Daoy (cell line): ENCODE measurements around the gene FBXO28. TPM values are rescaled to one million over a fixed set of nuclear protein-coding genes. Genes with fewer than 3 reads are reported as not detected.
A peak's percentile ranks its signal among the peaks of the same experiment; 100 is the strongest.

ENCODE experiments used
- DNase-seq: peaks from one replicate; pipeline ENCODE4 v3.0.0-alpha.2; 2015; ENCODE audit warnings: low read depth
- total RNA-seq: library from RNA; depleted of rRNA; stranded (reverse); fragments of >200 nt; shearing (Covaris generic); gene quantifications from 2 replicates; pipeline ENCODE4 v1.2.3, GENCODE V29; 2014

FBXO28 gene
- total RNA-seq, 1 experiment from 2014 or later: 32.1 TPM

DNA sequence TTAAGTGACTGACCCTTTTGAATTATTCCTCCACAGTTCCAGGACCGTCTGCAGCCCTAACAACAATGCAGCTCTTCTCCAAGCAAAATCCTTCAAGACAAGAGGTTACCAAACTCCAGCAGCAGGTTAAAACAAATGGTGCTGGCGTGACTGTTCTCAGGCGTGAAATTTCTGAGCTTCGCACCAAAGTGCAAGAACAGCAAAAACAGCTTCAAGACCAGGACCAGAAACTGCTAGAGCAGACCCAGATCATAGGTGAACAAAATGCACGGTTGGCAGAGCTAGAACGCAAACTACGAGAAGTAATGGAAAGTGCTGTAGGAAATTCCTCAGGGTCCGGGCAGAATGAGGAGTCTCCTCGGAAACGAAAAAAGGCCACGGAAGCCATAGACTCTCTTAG is 43.4 kb downstream of the FBXO28 start:
- DNase-seq: no peak

DNA sequence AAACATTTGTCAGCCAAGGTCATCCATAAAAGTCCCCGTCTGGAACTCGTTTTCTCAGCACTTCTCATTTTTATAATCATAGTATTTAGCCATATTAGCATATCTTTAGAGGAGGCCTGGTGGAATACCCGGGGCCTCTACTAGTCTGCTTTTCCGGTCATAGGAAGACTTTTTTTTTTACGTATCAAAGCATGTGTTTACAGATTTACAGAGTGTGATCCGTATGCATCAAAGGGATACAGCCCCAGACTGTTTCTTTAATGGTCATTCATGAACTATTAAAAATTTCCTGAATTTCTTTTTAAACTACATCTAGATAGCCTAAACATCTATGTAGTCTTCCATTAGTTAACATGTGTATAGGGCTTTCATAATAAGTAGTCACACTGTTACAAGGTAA is 45.6 kb downstream of the FBXO28 start:
- DNase-seq: no peak

DNA sequence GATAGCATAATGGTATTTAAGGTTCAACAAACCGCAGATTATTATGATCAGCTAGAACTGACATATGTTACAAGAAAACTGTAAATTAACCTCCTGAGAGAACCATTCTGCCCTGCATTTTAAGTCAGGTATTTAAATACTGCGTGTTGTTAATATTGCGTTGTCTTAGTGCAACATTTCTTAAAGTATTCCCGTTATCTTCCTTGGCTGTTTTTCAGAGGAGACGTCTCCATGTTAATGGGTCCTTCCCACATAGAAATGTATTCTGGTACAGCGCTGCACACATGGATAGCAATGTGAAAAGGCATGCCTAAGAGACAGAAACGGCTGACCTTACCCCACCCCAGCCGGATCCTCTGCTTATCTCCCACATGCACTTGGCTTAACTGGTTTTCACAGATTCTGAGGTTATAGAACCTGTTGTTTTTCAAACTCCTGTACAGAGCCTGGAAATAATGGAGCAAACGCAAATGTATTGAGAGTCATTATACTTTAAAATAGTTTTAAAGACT is 46.3 kb downstream of the FBXO28 start:
- DNase-seq: no peak

DNA sequence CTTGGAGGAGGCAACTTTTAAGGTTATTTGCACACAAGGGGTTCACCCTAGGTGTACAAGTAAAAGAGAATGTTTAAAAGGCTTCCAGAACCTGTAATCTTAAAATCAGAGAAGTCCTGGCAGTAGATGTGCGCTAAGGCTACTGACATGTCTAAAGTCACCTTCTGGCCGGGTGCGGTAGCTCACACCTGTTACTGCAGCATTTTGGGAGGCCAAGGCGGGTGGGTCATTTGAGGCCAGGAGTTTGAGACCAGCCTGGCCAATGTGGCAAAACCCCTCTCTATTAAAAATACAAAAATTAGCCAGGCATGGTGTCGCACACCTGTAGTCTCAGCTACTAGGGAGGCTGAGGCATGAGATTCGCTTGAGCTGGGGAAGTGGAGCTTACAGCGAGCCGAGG is 48.9 kb downstream of the FBXO28 start:
- DNase-seq: no peak

DNA sequence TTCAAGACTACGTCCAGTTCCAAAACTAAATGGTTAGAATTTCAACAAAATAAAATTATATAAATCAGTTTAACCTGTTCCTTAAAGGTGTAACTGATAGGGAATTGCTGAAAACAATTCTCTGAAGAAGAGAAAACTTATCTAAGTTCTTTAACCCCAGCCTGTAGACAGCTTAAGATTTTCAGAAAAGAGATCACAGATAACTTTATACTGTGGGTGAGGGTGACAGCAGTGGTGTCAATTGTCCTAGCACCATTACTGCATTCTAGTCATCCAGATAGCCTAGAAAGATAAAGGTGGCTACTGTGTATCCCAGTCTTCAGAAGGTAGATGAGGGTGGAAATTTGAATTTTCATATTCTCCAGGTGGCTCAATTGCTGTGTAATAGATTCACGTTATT is 49.4 kb downstream of the FBXO28 start:
- no peak for DNase-seq

DNA sequence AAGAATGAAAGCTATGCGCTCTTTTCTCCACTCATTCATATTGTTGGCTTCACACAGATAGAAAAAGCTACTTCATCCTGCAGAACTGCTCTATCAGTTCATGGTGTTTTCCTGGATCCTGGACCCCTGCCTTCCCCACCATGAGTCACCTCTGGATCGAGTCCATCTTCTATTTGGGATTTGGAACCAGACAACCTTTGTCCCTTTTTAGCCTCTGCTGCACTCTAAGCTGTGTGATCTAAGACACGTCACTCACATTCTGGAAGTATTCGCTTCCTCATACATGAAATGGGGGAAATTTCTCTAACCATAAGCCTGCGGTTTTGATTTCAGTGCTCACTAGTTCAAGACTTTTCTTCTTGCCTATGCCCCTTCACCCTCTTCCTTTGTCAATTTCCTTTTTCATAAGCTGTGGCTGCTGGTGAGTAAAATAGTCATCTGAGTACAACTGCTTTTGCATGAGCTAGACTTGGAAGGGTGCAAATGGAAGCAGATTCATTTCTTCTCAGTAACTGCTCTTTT is 55.0 kb downstream of the FBXO28 start:
- DNase-seq: peak; percentile 94

DNA sequence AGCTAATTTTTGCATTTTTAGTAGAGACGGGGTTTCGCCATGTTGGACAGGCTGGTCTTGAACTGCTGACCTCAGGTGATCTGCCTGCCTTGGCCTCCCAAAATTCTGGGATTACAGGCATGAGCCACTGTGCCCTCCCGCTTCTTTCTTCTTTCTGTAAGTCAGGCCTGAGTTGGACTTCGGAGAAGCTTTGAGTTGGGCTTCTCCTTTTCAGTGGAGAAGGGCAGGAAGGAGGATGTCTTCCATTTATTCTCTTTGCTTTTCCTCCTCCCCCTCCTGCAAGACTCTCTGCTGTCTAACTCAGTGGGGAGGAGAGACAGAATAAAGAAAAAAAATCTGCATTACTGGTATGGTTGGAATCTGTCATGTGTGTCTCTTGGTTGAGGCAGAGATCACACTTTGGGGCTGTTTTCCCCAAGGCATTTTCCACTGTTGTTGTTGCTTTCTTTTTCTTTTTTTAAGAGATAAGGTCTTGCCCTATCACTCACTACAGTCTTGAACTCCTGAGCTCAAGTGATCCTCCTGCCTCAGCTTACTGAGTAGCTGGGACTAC is 55.9 kb downstream of the FBXO28 start:
- no peak for DNase-seq

DNA sequence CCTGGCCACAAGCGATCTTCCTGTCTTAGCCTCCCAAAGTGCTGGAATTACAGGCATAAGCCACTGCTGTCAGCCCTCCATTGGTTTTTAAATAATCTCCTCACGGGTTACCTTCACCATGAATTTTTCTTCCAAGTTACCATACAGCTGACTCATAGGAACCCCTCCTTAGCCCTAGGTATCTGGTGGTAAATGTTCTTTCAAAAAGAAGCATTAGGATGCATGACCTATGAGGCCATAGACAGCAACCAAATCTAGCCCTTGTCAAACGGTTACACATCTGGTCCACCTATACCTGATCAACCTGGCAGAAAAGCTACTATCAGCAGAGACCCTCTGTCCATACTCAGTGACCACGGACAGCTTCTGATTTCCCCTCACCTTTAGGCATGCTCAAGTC is 56.4 kb downstream of the FBXO28 start:
- no peak for DNase-seq

DNA sequence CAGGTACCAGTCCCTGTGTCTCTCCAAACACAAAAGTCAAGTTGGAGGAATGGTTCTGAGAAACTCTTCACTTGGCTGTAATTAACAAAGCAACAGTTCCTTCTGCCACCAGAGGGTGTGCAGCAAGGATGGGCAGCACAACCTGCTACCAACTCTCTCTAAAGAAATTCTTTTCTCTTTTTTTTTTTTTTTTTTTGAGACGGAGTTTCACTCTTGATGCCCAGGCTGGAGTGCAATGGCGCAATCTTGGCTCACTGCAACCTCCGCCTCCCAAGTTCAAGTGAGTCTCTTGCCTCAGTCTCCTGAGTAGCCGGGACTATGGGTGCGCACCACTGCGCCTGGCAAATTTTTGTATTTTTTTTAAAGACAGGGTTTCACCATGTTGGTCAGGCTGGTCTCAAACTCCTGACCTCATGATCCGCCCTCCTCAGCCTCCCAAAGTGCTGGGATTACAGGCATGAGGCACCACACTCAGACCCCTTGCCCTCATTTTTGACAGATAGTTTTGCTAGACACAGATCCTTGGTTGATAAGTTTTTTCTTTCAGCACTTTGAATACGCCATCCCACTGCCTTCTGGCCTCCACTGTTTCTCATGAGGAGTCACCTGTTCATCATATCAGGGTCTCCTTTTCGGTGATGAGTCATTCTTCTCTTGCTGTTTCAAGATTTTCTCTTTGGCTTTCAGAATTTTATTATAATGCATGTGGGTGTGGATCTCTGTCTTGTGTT is 57.0 kb downstream of the FBXO28 start:
- no peak for DNase-seq

DNA sequence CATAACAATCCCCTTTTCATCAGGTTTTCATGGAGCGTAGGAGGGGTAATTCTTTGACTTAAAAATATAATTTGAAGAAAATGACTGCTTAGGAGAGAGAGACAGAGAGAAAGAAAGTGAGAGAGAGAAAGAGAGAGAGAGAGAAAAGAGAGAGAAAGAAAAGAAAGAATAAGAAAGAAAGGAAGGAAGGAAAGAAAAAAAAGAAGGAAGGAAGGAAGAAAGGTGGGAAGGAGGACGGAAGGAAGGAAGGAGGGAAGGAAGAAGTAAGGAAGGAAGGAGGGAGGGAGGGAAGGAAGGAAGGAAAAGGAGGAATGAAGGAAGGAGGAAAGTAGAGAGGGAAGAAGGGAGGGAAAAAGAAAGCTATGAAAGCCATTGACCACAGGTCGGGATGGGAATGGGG is 58.3 kb downstream of the FBXO28 start:
- DNase-seq: no peak

DNA sequence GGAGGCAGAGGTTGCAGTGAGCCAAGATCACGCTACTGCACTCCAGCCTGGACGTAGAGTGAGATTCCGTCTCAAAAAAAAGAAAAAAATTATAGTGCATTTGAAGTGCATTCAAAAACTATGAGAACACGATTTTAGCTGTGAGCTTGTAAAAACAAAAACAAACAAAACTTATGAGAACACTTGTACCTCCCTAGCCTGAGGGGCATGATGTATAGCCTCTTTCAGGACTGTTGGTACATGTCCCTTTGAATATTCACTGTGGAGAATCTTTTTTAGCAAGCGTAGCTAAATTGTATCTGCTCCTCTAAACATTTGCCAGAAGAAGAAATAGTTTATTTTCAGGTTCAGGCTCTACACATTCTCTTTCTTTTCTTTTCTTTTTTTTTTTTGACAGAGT is 59.6 kb downstream of the FBXO28 start:
- DNase-seq: no peak

DNA sequence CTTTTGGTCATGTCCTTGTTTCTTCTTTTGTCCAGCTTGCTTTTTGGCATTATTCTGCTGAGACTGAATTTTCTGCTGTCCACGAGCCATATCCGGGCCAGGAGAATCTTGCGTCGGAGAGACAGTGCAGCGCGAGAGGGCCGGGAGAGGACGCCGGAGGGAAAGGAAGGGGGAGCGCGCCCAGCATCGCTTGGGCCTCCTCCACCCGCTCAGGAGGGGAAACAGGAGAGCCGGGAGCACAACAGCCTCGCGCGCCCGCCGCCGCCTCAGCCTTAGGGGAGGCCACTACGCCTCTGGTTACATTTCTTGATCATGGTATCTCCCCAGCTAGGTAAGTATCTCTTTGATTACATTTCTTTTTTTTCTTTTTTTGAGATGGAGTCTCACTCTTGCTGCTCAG is 61.7 kb downstream of the FBXO28 start:
- DNase-seq: peak; percentile 65

DNA sequence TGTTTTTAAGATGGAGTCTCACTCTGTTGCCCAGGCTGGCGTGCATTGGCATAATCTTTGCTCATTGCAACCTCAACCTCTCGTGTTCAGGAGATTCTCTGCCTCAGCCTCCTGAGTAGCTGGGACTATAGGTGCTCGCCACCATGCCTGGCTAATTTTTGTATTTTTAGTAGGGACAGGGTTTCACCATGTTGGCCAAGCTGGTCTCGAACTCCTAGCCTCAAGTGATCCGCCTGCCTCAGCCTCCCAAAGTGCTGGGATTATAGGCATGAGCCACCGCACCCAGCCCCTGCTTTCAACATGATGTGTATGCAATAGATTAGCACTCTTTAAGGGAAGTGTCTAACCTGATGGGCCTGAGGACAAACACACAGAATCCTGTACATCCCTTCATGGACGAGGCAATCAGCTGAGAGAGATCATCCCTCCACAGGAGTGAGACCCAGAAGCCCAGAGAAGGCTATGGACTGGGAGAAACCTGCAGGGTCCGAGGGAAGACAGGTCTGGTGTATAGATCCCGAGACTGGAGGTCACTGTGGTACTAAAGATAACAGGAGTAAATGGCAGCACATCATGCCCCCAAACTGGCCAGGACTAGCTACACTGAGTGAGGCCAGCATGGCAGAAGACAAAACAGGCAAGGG is 63.6 kb downstream of the FBXO28 start:
- DNase-seq: no peak

DNA sequence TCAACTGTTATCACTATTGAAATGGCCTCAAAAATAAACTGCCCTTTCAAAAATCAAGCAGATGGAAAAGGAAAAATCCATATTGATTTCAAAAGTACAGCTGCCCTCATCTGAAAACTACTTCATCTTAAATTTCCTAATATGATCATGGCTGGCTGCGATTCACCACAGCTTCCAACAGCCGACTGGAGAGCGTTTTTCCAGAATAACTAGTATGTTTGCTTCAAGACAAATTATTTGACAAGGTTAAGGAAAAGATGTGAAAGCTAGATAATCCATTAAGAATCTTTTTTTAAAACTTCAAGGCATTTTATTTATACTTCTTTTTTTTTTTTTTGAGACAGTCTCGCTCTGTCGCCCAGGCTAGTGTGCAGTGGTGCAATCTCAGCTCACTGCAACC is 65.0 kb downstream of the FBXO28 start:
- no peak for DNase-seq

DNA sequence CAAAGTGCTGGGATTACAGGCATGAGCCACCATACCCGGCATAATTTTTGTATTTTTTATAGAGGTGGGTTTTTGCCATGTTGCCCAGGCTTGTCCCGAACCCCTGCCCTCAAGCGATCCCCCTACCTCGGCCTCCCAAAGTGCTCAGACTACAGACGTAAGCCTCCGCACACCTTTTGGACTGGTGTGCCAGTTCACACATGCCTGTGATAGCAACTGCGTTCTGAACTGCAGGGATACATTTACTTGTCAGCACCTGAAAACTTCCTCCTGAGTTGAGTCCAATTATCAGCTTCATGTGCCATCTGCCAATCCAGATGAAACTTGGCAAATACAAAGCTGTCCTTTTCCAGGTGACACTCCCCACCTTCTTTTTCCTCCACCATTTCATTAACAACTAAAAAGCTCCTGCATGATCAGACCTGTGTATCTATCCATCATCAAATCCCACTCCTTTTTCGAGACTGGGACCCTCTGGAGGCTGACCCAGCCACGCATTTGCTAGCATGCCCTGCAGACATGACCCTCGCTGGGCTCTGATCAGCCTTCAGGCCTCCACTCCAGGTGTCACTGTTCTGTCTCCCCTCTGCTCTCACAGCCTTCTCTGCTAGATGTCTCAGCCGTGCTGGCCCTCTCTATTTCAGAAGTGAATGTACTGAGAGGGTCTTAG is 67.0 kb downstream of the FBXO28 start:
- DNase-seq: no peak

DNA sequence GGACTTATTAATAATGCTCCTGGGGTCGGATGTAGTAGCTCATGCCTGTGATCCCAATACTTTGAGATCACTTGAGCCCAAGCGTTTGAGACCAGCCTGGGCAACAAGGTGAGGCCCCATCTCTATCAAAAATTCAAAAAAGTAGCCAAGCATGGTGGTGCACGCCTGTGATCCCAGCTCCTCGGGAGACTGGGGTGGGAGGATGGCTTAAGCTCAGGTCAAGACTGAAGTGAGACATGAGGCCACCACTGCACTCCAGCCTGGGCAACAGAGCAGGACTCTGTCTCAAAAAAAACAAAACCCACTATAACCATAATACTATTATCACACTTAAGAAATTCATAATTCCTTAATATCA is 67.5 kb downstream of the FBXO28 start:
- no peak for DNase-seq

DNA sequence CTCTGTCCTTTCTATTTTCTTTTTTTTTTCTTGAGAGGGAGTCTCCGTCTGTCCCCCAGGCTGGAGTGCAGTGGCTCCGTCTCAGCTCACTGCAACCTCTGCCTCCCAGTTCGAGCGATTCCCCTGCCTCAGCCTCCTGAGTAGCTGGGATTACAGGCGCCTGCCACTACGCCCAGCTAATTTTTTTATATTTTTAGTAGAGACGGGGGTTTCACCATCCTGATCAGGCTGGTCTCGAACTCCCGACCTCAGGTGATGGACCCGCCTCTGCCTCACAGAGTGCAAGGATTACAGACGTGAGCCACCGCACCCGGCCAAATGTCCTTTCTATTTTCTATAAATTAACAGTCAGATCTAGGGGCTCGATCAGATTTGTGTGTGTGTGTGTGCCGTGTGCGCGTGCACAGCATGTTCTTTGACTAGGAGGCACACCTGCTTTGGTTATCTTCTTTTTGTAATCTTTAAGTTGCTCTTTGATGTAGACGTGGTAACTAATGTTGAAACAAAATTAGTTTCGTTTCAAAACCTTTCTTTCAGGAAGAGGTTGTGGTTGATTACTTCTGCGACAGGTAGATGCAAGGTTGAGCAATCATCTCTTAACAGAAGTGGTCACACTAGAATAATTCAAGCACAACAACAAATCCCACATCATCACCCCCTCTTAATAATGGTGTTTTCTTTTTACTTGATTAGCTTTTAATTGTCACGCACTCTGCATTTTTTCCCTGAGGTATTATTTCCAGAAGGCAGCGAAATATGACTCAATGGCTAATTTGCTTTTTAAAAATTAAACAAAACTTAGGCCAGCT is 68.3 kb downstream of the FBXO28 start:
- no peak for DNase-seq

DNA sequence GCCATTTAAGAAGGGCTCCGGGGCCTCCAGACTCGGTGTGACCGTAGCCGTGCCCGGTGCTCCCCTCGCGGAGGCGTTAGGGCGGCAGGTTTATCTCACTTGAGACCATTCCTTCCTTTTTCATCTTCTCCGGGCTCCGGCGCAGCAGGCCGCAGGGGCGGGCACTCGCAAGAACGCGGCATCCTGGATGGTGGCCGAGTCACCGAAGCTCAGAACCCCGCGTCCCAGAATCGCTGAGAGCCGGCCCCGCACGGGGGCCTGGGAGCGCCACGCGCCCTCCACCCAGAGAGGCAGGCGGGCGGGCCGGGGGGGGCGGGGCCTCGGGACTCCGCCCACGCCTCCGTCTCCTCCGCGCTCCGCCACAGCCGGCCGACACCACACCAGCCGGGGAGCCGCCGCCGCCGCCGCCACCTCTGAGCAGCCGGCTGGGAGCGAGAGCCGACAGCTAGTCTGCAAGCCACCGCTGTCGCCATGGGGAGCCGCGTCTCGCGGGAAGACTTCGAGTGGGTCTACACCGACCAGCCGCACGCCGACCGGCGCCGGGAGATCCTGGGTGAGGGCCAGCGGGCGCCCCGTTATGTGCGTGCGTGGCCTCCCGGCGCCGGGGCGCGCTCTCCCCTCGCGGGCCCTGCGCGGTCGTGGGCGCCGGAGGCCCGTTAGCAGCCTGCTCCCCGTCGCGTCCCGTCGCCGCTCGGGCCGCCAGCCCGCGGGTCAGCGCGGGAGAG is 69.1 kb downstream of the FBXO28 start, which contains the start of gene DEGS1:
Gene DEGS1, plus strand, starts transcription at position 375 of the 725 bp plus-strand sequence. Its CDS starts 97 bp downstream, at position 472.
- DNase-seq: peak; percentile 91

DNA sequence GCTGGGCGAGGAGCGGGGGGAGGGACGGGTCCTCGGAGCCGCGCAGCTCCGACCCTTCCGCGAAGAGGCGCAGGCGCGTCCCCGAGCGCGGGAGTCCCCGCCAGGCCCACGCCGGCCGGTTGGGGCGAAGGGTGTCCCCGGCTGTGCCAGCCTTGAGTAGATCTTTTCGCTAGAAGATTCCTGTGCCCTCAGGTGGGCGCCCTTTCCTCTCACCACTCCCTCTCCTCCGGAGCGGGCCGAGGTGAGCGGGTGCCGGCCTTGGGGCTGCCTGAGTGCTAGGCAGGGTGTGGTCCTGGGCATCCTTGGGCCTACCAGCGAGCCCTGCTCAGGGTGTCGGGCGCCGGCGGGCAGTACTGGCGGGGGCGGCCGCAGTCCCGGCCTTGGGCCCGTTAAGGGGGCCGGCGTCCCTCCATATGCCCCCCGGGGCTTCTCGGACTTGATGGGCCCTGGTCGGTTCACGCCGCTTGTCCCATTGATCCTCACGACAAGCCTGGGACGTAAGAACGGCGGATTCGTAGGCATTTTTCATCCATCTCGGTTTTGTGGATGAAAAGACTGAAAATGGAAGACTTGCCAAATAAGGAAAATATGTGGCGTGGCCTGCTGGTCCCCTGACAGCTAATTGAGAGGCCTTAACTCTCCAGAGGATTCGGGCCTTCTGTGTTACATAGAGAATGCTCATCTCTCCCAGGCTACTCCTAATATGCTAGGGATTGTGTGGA is 69.8 kb downstream of the FBXO28 start:
- peak; percentile 74 for DNase-seq

DNA sequence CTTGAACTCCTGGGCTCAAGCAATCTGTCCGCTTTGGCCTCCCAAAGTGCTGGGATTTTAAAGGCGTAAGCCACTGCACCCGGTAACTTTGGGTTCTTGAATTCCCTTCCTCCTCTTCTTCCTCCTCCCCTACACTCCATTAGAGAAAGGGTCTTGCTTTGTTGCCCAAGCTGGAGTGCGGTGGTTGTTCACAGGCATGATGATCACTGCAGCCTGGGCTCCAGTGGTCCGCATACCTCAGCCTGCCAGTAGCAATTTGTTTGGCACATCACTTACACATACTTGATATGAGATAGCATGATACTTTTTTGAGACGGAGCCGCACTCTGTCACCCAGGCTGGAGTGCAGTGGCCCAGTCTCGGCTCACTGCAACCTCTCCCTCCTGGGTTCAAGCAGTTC is 71.3 kb downstream of the FBXO28 start:
- no peak for DNase-seq
